IPS-15b (cell line): Measurements from ENCODE around the gene MEOX1.

Experiments
- H3K27me3 ChIP-seq: one replicate; pipeline ENCODE4 v1.6.1; 2013; ENCODE audit warnings: low read length; ENCODE audit not compliant: control insufficient read depth, insufficient read depth
- H3K36me3 ChIP-seq: one replicate; pipeline ENCODE4 v1.6.1; 2013; ENCODE audit warnings: low read length; ENCODE audit not compliant: control insufficient read depth, insufficient read depth
- H3K4me1 ChIP-seq: one replicate; pipeline ENCODE4 v1.6.1; 2013; ENCODE audit warnings: mild to moderate bottlenecking, low read length; ENCODE audit not compliant: control insufficient read depth, insufficient read depth
- H3K4me3 ChIP-seq: one replicate; pipeline ENCODE4 v1.5.1; 2013; ENCODE audit warnings: low read depth, low read length
- H3K9ac ChIP-seq: one replicate; pipeline ENCODE4 v1.6.1; 2013; ENCODE audit warnings: low read depth, mild to moderate bottlenecking, low read length
- H3K9me3 ChIP-seq: one replicate; pipeline ENCODE4 v1.6.1; 2013; ENCODE audit warnings: mild to moderate bottlenecking, low read length; ENCODE audit not compliant: control insufficient read depth, insufficient read depth

Gene MEOX1

DNA sequence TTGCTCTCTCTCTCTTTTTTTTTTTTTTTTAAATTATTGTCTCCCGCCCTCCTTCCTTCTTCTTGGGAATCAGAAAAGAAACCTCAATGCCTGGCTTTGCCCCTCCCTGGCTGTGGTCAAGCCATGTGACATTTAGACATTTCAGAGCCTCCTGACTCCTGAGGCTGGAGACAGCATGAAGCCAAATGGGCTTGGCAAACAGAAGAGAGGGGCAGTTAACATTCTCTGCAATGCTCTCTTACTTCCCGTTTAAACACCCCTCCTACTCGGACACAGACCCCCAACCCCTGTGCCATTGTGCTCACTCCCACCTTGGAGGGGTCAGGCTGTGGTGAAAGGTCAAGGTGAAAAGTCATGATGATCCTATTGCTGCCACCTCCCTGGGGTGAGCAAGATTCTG lies 14.7 kb upstream of the MEOX1 start:
- H3K27me3 ChIP-seq, result no peaks in the 10 kb centered on the region
- no peak overlapping the region for H3K9ac ChIP-seq
- no peaks in the 10 kb centered on the region for H3K36me3 ChIP-seq
- peaks cover 12% of the 10 kb centered on the region for H3K4me1 ChIP-seq
- no peak overlapping the region for H3K4me3 ChIP-seq
- H3K9me3 ChIP-seq, result no peaks in the 10 kb centered on the region

DNA sequence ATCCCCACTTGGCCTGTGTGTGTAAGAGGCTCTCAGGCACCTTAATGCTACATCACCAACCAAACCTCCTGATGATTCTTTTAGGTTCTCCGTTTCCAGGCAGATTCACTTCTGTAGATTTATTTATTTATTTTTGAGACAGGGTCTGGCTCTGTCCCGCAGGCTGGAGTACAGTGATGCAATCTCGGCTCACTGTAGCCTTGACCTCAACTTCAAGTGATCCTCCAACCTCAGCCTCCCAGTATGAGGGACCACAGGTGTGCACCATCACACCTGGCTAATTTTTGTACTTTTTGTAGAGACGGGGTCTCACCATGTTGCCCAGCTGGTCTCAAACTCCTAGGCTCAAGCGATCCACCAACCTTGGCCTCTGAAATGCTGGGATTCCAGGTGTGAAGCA lies 12.7 kb upstream of the MEOX1 start:
- Histone ChIP-seq H3K27me3 (no peaks in the 10 kb centered on the region), H3K9me3 (no peaks in the 10 kb centered on the region), H3K36me3 (no peaks in the 10 kb centered on the region), H3K9ac (no peak overlapping the region), H3K4me3 (no peak overlapping the region), H3K4me1 (peaks cover 9% of the 10 kb centered on the region)

DNA sequence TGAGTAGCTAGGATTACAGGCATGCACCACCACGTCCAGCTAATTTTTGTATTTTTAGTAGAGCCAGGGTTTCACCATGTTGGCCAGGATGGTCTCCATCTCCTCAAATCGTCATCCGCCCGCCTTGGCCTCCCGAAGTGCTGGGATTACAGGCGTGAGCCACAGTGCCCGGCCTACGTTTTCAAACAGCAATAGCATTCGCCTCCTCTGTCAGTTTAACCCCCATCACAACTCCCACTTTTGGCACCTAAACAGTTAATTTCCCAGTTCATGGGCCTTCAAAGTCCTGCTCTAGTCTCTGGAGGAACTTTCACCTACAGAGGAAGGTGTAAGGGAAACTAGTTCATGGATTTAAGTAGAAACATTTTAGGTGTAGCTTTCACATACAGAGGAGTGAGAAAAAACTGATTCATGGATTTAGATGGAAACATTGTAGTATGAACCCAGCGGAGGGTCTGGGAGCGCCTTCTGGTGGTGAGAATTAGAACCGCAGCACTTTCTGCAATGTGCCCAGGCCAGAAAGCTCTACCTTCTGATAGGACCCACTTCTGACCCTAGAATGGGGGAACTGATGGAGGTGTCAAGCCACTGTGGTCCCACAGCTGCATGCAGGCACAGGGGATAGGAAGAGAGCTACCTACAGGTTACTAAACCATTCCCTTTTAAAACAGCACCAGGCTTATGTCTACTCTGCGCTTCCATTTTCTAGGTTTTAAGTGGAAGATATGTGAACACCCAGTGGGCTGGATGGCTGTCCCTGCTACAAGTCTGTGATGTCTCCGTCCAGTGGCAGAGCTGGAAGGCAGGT lies 12.0 kb upstream of the MEOX1 start:
- Histone ChIP-seq H3K4me3 (no peak overlapping the region), H3K4me1 (peaks cover 7% of the 10 kb centered on the region), H3K27me3 (no peaks in the 10 kb centered on the region), H3K9ac (peak overlapping the region; percentile 37), H3K36me3 (no peaks in the 10 kb centered on the region), H3K9me3 (no peaks in the 10 kb centered on the region)

DNA sequence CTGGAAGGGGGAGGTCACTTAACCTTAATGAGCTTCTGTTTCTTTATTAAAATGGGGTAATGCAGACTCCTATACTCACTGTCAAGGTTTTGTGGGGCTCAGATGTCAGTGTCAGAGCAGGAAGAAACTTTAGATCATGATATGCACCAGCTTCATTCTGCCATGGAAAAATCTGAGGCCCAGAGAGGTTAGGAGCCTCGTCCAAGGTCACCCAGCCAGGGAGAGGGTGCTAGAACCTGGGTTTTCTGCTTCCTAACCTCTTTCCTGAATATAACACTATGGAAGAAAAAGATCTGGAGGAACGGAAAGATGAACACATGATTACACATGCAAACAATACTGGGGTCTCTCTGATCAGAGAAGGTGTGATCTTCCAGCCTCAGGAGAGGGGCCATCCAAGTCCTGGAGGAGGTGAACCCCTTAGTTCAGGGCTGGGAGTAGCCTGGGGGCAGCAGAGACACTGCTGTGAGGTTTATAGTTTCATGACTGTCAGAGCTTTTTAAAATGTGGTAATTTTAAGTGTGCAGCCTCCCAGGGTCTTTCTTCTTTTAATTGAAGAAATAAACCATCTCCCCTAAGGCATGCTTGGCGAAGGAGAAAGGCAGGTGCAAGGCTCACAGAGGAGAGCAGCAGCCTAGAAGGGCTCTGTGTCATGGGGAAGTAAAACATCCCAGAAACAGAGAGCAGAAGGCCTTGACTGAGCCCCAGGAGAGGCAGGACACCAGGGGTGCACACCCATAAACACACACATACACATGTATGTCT lies 10.2 kb upstream of the MEOX1 start:
- no peaks in the 10 kb centered on the region for H3K9me3 ChIP-seq
- H3K4me1 ChIP-seq, result peaks cover 4% of the 10 kb centered on the region
- H3K4me3 ChIP-seq, result no peak overlapping the region
- H3K36me3 ChIP-seq, result no peaks in the 10 kb centered on the region
- H3K27me3 ChIP-seq, result no peaks in the 10 kb centered on the region
- H3K9ac ChIP-seq, result no peak overlapping the region

DNA sequence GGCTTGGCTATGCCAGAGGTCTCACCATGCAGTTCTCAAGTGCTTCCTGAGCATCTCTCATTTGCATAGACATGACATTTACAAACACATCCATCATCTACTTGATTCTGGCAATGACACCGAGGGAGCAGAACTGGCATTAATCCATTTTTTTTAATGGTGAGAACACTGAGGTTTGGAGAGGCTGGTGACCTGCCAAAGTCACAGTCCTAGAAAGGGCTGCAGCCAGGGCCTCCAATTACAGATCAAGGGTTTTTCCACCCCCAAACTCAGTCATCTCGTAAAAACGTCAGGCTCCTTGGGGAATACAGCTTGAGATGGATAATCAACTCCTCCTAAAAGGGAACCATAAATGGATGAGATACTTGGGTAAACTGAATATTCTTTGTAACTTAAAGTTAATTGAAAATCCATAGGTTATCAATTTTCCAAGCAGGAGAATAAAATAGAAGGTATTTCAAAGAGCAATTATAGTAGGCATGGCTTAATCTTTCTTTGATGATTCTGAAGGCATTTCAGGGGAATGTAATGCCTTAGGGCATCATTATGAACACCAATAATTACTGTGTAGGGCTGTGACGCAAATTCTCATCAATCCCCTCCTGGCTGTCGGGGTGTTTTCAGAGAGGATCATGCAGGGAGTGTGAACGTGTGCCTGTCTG lies 9.4 kb upstream of the MEOX1 start:
- Histone ChIP-seq H3K9ac (no peak overlapping the region), H3K9me3 (no peaks in the 10 kb centered on the region), H3K36me3 (no peaks in the 10 kb centered on the region), H3K27me3 (no peaks in the 10 kb centered on the region), H3K4me1 (no peaks in the 10 kb centered on the region), H3K4me3 (no peak overlapping the region)

- H3K4me1 ChIP-seq, result no peaks in the 10 kb centered on the region
Measured at GRCh38 chr17:43670645-43671030, 8.9 kb upstream of the MEOX1 start.

GRCh38 chr17:43669971-43670644 lies 8.4 kb upstream of the MEOX1 start:
- Histone ChIP-seq H3K9me3 (no peaks in the 10 kb centered on the region), H3K4me1 (no peaks in the 10 kb centered on the region), H3K27me3 (no peaks in the 10 kb centered on the region), H3K36me3 (no peaks in the 10 kb centered on the region), H3K4me3 (no peak overlapping the region), H3K9ac (no peak overlapping the region)

More at GRCh38 chr17:43670645-43671030, 8.9 kb upstream of the MEOX1 start:
- no peaks in the 10 kb centered on the region for H3K27me3 ChIP-seq
- H3K9ac ChIP-seq, result no peak overlapping the region
- no peaks in the 10 kb centered on the region for H3K9me3 ChIP-seq
- no peaks in the 10 kb centered on the region for H3K36me3 ChIP-seq
- H3K4me3 ChIP-seq, result no peak overlapping the region

GRCh38 chr17:43667947-43668348 lies 6.2 kb upstream of the MEOX1 start:
- Histone ChIP-seq H3K4me3 (no peak overlapping the region), H3K27me3 (no peaks in the 10 kb centered on the region), H3K9ac (no peak overlapping the region), H3K36me3 (no peaks in the 10 kb centered on the region), H3K9me3 (no peaks in the 10 kb centered on the region), H3K4me1 (no peaks in the 10 kb centered on the region)

DNA sequence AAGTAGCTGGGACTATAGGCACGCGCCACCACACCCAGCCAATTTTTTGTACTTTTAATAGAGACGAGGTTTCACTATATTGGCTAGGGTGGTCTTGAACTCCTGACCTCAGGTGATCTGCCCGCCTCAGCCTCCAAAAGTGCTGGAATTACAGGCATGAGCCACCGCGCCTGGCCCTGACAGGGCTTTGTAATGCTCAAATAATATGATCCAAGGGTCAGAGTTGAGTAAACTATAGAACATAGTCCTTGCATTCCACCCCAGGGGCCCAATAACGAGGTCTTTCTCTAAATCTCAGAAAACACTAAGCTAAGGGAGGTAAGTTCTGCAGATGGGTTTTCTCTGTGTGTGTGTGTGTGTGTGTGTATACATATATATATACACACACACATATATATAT lies 5.8 kb upstream of the MEOX1 start:
- Histone ChIP-seq H3K36me3 (no peaks in the 10 kb centered on the region), H3K4me3 (no peak overlapping the region), H3K4me1 (no peaks in the 10 kb centered on the region), H3K27me3 (no peaks in the 10 kb centered on the region), H3K9ac (no peak overlapping the region), H3K9me3 (no peaks in the 10 kb centered on the region)

DNA sequence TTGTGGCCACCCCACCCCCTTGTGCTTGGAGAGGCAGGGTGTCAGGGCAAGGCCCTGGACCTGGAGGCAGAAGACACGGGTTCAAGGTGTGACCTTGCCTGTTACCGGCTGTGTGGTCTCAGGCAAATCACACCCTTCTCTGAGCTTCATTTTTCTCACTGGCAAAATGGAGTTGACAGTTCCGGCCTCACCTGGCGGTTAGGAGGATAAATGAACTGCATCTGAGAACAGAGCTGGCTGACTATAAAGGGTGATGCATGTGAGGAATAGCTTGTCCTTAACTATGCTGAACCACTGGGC lies 4.2 kb upstream of the MEOX1 start:
- no peaks in the 10 kb centered on the region for H3K27me3 ChIP-seq

DNA sequence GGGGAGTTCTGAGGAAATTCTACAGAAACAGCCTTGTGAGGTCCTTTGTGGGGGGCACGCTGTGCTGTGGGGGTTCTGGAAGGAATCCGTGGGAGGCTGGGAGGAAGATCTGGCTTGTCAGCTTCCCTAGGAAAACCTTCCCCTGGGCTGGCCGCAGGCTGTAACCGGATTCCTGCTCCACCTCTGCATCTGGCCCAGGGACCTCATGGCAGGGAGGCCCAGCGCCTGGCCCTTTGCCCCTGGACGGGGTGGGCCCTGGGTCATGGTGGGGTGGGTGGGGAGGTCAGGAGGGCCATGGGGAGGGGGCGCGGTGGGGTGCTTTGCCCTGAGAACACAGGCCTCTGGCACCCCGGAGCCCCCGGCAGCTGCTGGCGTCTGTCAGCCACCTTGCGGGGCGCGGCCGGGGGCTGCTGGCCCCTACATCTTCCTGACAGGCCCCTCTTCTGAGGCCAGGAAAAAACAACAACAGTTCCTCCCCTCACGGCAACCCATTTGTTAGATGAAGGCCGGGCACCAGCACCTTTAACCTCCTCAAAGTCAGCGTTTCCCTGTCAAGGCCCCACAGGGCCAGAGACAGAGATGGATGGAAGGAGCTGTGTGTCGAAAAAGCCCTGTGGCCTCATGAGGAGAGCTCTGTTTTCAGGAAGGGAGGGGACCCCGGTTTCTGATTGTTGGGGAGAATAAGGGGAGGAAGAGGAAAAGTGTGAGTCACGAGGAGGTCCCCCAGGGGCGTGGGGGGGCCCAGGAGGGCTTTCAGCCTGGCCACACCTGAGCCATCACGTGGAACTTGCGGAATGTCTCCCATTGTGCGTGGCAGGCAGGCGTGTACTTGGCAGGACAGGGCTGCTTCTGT lies 3.6 kb upstream of the MEOX1 start:
- H3K9me3 ChIP-seq, result no peaks in the 10 kb centered on the region

More for the DNA sequence above, 4.2 kb upstream of the MEOX1 start:
- Histone ChIP-seq H3K4me3 (no peak overlapping the region), H3K36me3 (no peaks in the 10 kb centered on the region), H3K9ac (no peak overlapping the region), H3K9me3 (no peaks in the 10 kb centered on the region), H3K4me1 (peaks cover 3% of the 10 kb centered on the region)

More for the DNA sequence above, 3.6 kb upstream of the MEOX1 start:
- Histone ChIP-seq H3K9ac (no peak overlapping the region), H3K36me3 (no peaks in the 10 kb centered on the region), H3K4me1 (peaks cover 3% of the 10 kb centered on the region), H3K27me3 (no peaks in the 10 kb centered on the region), H3K4me3 (no peak overlapping the region)
